ENCODE results near the gene TRAF2.

Gene TRAF2

DNA sequence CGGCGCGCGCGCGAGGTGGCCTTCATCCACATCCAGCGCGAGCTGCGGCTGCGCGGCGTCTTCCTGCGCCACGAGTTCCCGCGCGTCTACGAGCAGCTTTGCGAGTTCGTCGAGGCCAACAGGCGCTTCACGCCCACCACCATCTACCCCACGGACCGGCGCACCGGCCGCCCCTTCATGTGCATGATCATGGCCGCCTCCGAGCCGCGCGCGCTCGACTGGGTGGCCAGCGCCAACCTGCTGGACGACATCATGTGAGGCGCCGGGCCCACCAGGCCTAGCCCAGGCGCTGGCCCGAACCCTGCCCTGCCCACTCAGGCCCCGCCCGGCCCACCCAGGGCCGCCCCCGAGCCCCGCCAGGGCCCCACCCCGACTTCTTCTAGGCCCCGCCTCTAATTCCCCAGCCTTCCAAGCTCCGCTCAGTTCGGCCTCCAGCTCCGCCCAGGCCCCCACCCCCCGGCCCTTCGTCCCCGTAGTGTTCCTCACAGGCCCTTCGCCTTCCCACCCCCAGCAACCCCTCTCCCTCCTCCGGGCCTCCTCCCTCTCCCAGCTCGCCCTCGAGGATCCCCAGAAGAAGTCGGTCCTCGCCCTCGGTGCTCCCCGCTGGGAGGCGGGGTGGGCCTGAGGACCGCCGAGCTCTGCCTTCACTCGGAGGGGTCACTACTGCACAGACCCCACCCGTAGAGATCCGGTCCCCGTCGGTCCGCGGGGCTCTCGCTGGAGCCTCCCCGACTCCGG is 39.1 kb upstream of the TRAF2 start:
- DNase-seq: no peak

DNA sequence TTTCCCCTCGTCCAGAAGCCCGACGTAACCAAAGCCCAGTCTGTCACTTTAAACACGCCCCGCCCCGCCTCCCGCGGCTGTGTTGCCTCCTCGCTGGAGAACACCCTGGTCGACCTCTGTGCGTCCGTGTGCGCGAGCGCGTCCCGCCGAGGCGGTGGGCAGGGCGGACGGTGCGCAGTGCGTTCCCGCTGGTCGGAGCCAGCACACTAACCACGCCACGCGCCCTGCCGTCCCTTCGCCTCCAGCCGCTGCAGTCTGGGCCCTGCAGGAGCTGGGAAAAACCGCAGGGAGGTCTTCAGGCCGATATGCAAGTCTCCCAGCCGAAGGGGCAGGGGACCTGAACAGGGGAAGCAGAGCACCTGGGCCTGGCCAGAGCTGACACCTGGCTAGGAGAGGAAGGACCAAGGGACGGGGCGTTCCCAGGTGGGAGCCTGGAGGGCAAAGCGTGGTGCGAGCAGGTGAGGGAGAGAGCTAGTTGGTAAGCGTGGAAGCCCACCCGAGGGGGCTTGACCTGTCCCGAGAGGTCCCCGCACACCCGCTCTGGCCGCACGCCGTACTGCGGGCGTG is 38.4 kb upstream of the TRAF2 start:
- DNase-seq: no peak

DNA sequence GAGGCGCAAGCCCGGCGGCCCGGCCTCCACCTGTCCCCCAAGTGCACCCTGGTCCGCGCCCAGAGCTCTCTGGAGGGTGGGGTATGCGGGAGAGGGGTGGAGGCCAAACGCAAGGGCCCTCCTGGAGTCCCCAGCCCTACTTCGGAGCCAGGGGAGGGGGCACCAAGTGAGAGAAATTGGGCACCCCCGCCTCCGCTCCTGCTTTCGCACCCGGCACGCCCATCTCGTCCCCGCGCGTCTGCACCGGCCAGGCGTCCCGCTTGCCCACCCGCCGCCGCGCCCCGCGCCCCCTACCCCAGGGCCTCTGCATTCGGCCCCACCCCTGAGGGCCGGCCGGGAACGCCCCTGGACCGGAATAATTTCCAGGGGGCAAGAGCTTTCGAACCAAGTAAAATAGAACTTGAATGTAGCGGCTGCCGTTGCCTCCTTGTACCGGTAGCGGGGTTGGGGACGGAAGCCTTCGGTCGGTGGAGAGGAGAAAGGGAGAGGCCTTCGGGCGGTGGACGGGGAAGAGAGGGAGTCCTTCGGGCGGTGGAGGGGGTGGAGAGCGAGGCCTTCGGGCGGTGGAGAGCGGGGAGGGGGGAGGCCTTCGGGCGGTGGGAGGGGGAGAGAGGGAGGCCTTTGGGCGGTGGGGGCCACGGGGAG is 37.8 kb upstream of the TRAF2 start:
- DNase-seq: no peak

DNA sequence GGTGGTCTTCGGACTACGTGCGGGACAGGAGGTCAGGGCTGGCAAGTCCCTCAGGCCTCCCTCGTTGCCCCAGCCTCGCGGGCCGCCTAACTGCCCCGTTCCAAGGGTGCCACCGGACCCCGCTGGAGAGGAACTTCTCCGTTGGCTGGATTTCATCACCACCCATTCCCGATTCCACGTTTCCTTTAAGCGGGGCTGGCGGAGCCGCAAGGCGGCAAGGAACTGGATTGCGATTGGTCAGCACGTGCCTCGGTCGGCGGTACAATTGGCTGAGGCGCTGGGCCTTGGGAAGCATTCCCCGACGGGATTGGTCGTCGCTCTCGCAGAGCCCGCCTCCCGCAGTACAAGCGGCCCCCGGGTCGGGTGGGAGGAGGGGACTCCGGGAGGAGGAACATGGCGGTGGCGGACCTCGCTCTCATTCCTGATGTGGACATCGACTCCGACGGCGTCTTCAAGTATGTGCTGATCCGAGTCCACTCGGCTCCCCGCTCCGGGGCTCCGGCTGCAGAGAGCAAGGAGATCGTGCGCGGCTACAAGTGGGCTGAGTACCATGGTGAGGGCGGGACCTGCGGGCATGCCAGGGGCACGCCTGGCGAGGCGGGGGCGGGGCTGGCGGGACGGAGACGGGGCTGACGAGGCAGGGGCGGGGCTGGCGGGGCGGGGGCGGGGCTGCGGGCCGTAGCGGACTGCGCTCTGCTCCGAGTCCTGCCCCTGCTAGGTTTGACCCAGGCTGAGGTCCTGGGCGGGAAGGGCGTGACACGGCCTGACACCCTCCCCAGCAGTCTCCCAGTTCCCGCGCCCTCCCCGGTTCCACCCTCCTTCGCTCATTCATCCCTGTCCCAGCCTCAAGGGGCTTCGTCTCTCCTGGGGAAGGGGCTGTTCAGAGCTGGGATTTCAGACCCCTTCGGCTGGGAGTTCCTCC is 37.0 kb upstream of the TRAF2 start, which contains the start of gene PHPT1:
Gene PHPT1 (plus strand): TSS at position 372 of the 922 bp plus-strand sequence. CDS start 22 bp downstream, at position 394.
- DNase-seq: peak; percentile 94

DNA sequence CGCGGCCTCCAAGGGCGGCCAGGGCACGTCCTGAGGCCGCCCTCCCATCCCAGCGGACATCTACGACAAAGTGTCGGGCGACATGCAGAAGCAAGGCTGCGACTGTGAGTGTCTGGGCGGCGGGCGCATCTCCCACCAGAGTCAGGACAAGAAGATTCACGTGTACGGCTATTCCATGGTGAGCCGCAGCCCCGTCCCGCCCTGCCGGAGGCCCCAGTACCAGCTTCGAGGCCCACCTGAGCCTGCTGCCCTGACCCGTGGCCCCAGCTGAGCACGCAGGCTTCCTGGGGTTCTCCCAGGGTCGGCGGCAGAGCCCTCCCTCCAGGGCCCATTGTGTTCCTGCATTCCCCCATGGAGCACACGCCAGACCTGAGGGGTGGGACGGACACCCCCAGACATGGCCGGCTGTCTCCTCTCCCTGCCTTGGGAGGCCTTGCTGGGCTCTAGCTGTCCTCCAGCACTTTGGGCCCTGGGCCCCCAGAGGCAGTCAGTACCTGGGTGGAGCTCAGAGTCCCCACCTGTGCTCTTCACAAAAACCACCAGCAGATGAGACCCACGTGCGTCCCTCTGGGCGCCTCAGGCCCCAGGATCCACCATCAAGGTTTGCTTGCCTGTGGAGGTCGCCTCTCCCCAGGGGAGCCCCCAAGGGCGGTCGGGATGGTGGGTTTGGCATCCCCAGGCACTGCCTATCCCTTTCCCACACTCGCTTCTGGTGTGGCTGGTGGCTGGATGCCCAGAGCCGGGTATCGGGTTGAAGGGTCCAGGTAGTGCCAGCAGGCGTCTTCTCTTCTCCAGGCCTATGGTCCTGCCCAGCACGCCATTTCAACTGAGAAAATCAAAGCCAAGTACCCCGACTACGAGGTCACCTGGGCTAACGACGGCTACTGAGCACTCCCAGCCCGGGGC is 36.1 kb upstream of the TRAF2 start:
- DNase-seq: no peak

DNA sequence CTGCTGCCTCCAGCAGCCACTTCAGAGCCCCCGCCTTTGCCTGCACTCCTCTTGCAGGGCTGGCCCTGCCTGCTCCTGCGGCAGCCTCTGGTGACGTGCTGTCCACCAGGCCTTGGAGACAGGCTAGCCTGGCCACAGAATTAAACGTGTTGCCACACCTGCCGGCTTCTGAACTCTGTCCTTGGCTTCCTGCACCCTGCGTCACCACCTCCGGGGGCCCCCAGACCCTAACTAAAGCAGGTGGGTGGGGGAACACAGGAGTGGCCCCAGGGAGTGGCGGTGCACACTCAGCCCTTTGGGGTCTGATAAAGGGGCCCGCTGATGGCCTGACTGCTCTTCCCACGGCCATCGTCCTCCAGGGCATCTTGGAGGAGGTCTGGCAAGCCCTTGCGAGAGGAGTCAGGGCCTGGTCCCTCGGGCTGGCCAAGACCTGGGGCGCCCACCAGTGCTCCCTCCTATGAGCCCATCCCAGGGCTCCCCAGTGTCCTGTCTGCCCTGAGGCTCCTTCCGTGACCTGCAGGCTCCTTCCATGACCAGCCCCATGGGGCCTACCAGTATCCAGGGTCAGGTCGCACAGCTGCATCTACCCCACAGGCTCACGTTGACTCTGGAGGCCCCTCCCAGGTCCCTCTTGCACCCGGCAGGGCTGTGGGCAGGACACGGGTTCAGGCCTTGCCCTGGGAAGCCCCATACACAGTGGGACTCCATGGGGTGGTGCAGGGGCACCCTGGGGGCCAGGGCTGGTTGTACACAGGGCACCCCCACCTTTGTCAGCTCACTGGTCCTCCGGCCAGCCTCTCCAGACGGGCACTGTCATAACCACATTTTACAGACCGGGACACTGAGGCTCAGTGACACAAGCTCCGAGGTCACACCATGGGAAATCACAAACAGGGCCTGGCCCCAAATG is 35.2 kb upstream of the TRAF2 start:
- no peak for DNase-seq

DNA sequence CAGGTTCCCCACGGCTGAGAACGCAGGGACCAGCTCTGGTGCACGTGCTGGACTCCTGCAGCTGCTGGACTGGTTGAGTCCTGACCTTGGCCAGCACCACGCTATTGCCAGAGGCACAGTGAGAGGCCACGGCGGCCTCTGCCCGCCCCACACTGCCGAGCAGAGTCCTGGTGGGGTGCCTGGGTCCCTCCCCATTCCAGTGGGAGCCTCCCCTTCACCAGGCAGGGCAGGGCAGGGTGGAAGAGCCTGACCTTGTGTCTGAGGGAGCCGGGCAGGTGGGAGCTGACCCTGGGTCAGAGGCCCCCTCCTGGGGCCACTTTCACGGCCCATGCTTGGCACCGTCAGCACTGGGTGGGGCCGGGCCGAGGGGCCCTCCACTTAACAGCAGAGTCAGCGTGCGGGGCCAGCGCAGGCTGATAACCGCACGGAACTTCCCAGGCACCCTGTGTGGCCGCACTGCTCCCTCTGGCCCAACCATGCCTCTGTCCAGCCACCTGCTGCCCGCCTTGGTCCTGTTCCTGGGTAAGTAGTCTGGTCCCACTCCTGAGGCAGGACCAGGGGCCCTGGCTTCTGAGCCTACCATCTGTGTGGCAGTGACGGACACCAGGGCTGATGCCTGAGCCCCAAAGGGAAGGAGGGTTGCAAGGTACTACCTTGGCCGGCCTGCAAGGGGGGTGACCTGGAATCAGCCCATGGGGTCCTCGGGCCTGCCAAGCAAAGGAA is 34.2 kb upstream of the TRAF2 start, which contains the start of gene MAMDC4:
Gene MAMDC4 (plus strand): TSS at position 406 of the 723 bp plus-strand sequence. CDS start 71 bp downstream, at position 477.
- DNase-seq: no peak

DNA sequence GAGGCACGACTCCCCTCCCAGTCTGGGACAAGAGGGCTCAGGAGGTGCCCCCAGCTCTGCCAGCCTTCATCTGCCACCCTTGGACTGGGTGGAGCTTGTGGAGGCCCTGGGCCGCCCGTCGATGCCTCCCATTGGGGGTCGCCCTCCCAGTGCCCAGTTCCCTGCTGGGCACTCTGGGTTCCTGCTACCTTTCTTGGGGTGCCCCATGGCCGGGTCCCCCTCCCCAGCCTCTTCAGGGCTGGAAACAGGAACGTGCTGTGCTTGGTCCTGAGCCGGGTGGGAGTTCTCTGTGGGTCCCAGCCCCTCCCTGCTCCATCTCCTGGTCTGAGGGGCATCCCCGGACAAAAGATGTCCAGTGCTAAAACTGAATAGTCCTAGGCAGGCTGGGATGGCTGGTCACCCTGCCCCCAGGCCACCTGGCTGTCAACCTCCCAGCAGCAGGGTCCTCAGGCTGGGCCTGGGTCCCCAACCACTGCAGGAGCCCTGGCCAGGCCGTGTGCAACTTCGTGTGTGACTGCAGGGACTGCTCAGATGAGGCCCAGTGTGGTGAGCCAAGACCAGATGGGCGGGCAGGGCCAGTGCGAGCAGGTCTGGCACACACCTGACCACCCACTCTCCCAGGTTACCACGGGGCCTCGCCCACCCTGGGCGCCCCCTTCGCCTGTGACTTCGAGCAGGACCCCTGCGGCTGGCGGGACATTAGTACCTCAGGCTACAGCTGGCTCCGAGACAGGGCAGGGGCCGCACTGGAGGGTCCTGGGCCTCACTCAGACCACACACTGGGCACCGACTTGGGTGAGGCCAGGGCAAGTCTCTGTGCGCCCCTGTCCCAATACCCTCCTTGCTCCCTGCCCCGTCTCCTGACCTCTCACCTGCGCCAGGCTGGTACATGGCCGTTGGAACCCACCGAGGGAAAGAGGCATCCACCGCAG is 33.4 kb upstream of the TRAF2 start:
- DNase-seq: no peak

DNA sequence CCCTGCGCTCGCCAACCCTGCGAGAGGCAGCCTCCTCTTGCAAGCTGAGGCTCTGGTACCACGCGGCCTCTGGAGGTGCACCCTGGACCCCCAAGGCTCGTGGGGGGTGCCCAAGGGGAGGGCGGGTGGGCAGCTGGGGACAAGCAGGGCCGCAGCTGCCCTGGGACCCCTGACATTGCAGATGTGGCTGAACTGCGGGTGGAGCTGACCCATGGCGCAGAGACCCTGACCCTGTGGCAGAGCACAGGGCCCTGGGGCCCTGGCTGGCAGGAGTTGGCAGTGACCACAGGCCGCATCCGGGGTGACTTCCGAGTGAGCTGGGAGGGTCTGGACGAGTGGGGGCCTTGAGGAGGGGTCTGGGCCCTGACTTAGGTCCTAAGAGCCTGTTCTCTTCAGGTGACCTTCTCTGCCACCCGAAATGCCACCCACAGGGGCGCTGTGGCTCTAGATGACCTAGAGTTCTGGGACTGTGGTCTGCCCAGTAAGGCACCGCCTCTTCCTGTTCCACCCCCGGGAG is 32.7 kb upstream of the TRAF2 start:
- DNase-seq: no peak

DNA sequence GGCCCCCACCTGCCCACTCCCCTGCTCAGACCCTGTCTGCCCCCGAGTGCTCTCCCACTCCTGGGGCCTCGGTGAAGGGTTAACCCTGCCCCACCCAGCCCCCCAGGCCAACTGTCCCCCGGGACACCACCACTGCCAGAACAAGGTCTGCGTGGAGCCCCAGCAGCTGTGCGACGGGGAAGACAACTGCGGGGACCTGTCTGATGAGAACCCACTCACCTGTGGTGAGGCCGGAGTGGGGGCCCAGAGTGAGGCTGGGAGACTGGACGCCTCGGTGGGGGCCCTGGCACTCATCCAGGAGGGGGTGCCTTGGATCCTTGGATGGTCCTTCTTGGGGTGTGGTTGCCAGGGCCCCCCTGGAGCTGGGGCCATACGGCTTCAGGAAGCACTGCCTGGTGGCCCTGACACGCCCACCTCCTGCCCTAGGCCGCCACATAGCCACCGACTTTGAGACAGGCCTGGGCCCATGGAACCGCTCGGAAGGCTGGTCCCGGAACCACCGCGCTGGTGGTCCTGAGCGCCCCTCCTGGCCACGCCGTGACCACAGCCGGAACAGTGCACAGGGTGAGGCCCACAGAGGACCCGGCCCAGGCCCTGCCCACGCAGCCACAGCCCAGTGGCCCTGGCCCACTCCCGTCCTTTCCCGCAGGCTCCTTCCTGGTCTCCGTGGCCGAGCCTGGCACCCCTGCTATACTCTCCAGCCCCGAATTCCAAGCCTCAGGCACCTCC is 32.0 kb upstream of the TRAF2 start:
- no peak for DNase-seq

DNA sequence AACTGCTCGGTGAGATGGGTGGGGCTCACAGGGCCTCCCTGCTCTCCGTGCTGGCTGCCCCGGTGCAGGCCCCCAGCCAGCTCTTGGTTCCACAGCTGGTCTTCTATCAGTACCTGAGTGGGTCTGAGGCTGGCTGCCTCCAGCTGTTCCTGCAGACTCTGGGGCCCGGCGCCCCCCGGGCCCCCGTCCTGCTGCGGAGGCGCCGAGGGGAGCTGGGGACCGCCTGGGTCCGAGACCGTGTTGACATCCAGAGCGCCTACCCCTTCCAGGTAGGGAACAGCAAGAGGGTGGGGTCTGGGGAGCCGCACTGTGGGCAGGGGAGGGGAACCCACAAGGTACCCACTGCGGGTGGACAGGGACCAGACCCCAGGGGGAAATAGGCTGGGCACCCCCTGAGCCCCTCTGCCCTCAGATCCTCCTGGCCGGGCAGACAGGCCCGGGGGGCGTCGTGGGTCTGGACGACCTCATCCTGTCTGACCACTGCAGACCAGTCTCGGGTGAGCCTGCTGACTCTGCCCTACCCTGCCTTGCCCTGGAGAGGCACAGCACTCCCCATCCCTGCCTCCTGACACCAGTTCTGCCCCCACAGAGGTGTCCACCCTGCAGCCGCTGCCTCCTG is 31.4 kb upstream of the TRAF2 start:
- no peak for DNase-seq

DNA sequence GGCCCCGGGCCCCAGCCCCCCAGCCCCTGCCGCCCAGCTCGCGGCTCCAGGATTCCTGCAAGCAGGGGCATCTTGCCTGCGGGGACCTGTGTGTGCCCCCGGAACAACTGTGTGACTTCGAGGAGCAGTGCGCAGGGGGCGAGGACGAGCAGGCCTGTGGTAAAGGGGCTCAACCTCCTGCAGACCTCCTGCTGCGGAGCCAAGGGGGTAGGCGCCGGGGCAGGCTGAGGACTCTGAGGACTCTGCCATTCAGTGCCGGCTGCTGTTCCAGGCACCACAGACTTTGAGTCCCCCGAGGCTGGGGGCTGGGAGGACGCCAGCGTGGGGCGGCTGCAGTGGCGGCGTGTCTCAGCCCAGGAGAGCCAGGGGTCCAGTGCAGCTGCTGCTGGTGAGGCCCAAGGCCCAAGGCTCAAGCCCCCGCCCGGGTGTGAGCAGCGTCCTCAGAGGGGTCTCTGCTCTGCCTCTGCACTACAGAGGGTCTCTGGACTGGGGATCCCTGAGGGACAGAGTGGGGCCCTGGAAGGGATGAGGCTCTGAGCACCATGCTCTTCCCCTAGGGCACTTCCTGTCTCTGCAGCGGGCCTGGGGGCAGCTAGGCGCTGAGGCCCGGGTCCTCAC is 30.7 kb upstream of the TRAF2 start:
- no peak for DNase-seq

DNA sequence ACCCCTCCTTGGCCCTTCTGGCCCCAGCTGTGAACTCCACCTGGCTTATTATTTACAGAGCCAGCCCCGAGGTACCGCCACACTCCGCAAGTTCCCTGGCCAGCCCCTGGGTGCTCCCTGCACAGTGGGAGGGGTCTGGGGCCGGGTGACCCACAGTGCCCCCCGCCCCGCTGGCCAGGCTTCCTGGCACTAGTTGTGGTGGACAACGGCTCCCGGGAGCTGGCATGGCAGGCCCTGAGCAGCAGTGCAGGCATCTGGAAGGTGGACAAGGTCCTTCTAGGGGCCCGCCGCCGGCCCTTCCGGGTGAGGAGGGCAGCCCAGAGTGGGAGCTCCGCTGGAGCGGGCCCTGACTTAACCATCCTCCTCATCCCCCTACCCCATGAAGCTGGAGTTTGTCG is 30.2 kb upstream of the TRAF2 start:
- no peak for DNase-seq

DNA sequence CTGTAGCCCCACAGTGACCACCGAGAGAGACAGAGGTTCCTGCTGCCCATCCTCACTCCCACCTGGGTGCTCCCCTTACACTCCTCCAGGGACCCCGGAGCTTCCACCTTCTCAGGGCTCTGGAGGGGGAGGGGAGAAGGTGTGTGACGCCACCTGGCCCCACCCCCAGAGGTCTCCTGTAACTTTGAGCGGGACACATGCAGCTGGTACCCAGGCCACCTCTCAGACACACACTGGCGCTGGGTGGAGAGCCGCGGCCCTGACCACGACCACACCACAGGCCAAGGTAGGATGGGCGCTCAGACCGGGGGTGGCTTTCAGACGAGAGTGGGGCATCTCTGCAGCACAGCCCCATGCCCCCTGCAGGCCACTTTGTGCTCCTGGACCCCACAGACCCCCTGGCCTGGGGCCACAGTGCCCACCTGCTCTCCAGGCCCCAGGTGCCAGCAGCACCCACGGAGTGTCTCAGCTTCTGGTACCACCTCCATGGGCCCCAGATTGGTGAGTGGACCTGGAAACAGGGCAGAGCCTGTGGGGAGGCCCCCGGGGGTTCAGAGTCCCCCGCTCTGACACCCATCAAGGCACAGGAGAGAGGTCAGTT is 29.7 kb upstream of the TRAF2 start:
- no peak for DNase-seq

DNA sequence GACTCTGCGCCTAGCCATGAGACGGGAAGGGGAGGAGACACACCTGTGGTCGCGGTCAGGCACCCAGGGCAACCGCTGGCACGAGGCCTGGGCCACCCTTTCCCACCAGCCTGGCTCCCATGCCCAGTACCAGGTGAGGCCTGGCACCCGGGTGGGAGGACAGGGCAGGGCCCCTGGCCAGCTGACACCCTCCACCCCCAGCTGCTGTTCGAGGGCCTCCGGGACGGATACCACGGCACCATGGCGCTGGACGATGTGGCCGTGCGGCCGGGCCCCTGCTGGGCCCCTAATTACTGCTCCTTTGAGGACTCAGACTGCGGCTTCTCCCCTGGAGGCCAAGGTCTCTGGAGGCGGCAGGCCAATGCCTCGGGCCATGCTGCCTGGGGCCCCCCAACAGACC is 29.1 kb upstream of the TRAF2 start:
- no peak for DNase-seq

DNA sequence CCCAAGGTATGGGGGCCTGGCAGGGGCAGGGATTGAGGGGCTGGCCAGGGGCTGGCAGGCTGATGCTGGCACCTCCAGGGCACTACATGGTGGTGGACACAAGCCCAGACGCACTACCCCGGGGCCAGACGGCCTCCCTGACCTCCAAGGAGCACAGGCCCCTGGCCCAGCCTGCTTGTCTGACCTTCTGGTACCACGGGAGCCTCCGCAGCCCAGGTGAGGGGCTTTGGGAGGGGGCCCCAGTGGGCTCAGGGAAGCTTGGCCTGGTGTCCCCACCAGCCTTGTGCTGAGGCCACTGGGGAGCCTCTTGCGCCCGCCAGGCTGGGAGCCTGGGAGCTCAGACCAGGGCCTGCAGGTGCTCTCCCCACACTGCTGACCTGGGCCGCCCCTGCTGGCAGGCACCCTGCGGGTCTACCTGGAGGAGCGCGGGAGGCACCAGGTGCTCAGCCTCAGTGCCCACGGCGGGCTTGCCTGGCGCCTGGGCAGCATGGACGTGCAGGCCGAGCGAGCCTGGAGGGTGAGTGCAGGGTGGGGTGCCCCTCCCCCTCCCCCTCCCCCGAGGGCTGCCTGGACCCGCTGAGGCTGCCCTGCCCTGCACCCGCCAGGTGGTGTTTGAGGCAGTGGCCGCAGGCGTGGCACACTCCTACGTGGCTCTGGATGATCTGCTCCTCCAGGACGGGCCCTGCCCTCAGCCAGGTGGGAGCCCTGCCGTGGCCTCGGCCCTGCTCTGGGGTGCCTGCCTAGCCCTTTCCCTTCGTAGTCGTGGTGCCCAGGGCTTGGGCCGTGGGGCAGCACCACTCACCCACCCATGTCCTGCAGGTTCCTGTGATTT is 28.5 kb upstream of the TRAF2 start:
- no peak for DNase-seq
